Measurements from ENCODE around the gene ZSCAN16.

- no peak for TF ChIP-seq CTCF (conservative IDR thresholded peaks at IDR 0.05)
- no peak for TF ChIP-seq ZFX (IDR thresholded peaks at IDR 0.05)
These were observed 41.5 kb upstream of the ZSCAN16 start for GRCh38 chr6:28082939-28083338.
